Endothelial cell of umbilical vein (primary cell): ENCODE measurements around the gene WFIKKN2. TPM values are rescaled to one million over a fixed set of nuclear protein-coding genes. Genes with fewer than 3 reads are reported as not detected.

Source experiments
- BruUV-seq: library from RNA; stranded (reverse); fragments of 400-500 nt; replicated peaks from 2 replicates; lab custom pipeline; 2021; lab: Mats Ljungman, UMichigan
- CTCF ChIA-PET: fragments of 300-600, 350-600 bp; sonication (Branson Sonifier 250); formaldehyde crosslinking; loops from one replicate; lab custom pipeline; 2021; ENCODE audit warnings: antibody characterized with exemption, inconsistent platforms; lab: Charles Lee
- POLR2A ChIA-PET: fragments of 300-600, 350-600 bp; sonication (Branson Sonifier 250); formaldehyde crosslinking; loops from one replicate; lab custom pipeline; 2021; ENCODE audit warnings: antibody characterized with exemption, inconsistent platforms; lab: Charles Lee
- DNase-seq: peaks from one replicate; pipeline ENCODE4 v3.0.0-alpha.2; 2011; ENCODE audit warnings: low read depth, low spot score
- FAIRE-seq: peaks from 2 replicates; lab custom pipeline; 2011; peaks lifted over from hg19 to GRCh38; lab: Jason Lieb, UNC
- H2AFZ ChIP-seq: 2 replicates; pipeline ENCODE4 v1.6.0; 2012; ENCODE audit warnings: low read depth, low read length, control low read depth, inconsistent platforms
- H3K27ac ChIP-seq: 2 replicates; pipeline ENCODE4 v1.5.1; 2011; ENCODE audit warnings: low read depth, mild to moderate bottlenecking, control low read depth, low read length, moderate library complexity; ENCODE audit not compliant: insufficient read depth
- H3K27me3 ChIP-seq, 2 experiments: 2 replicates each; pipeline versions ENCODE4 v1.6.0 to v1.6.1; 2011; ENCODE audit warnings: low read length in 2 of 2, mixed read lengths in 1 of 2; ENCODE audit not compliant: control insufficient read depth in 2 of 2, insufficient read depth in 2 of 2
- H3K36me3 ChIP-seq, 2 experiments: 2 replicates in 1 of 2; 3 replicates in 1 of 2; pipeline ENCODE4 v1.5.1; 2011; ENCODE audit warnings: low read length in 2 of 2, mild to moderate bottlenecking in 1 of 2, moderate library complexity in 1 of 2; ENCODE audit not compliant: control insufficient read depth in 2 of 2, insufficient read depth in 2 of 2; ENCODE audit errors: extremely low read depth in 1 of 2
- H3K4me1 ChIP-seq: 3 replicates; pipeline ENCODE4 v1.5.1; 2011; ENCODE audit warnings: mild to moderate bottlenecking, low read length; ENCODE audit not compliant: control insufficient read depth, insufficient read depth; ENCODE audit errors: extremely low read depth
- H3K4me2 ChIP-seq: 2 replicates; pipeline ENCODE4 v1.6.1; 2011; ENCODE audit warnings: low read length, control low read depth, mixed read lengths; ENCODE audit not compliant: insufficient read depth
- H3K4me3 ChIP-seq, 3 experiments: fragments of 200-600 bp in 1 of 3; sonication (generic), shearing (Covaris generic) in 1 of 3; replicated peaks in 1 of 3; 2 replicates each; pipeline ENCODE4 v1.5.1; 2011 to 2016; ENCODE audit warnings: control low read depth in 3 of 3, low read length in 3 of 3, mild to moderate bottlenecking in 2 of 3, inconsistent platforms in 1 of 3, low read depth in 1 of 3, moderate library complexity in 1 of 3; ENCODE audit not compliant: insufficient read depth in 1 of 3
- H3K79me2 ChIP-seq: 2 replicates; pipeline ENCODE4 v1.6.0; 2012; ENCODE audit warnings: low read length, inconsistent platforms; ENCODE audit not compliant: control insufficient read depth, insufficient read depth
- H3K9ac ChIP-seq: replicated peaks from 2 replicates; pipeline ENCODE3; 2011; ENCODE audit warnings: low read length, control low read depth; ENCODE audit not compliant: insufficient read depth; ENCODE audit errors: extremely low read depth
- H3K9me1 ChIP-seq: replicated peaks from 3 replicates; pipeline ENCODE4 v1.6.0; 2011; ENCODE audit warnings: mild to moderate bottlenecking, low read length; ENCODE audit not compliant: control insufficient read depth, insufficient read depth; ENCODE audit errors: extremely low read depth
- H3K9me3 ChIP-seq: replicated peaks from 2 replicates; pipeline ENCODE4 v1.5.1; 2012; ENCODE audit warnings: low read length, inconsistent platforms; ENCODE audit not compliant: control insufficient read depth, insufficient read depth
- H4K20me1 ChIP-seq: replicated peaks from 2 replicates; pipeline ENCODE3; 2011; ENCODE audit warnings: mild to moderate bottlenecking, low read length; ENCODE audit not compliant: control insufficient read depth, insufficient read depth; ENCODE audit errors: extremely low read depth
- CTCF ChIP-seq, 2 donors: IDR thresholded peaks; 1 replicate in 1 of 2; 2 replicates in 1 of 2; pipeline ENCODE4 v1.5.1; 2011; ENCODE audit warnings: low read length in 2 of 2, mild to moderate bottlenecking in 2 of 2, moderate library complexity in 2 of 2, control low read depth in 1 of 2, inconsistent platforms in 1 of 2, low read depth in 1 of 2; ENCODE audit not compliant: insufficient read depth in 1 of 2; ENCODE audit errors: extremely low read depth in 1 of 2
- EZH2 ChIP-seq: IDR thresholded peaks from 2 replicates; pipeline ENCODE4 v1.6.1; 2012; ENCODE audit warnings: borderline replicate concordance, low read depth, mild to moderate bottlenecking, moderate library complexity, low read length, inconsistent platforms; ENCODE audit not compliant: severe bottlenecking
- FOS ChIP-seq: IDR thresholded peaks from 2 replicates; pipeline ENCODE4 v1.6.1; 2011; ENCODE audit warnings: mild to moderate bottlenecking, low read length, moderate library complexity, borderline replicate concordance; ENCODE audit not compliant: insufficient read depth
- GATA2 ChIP-seq: IDR thresholded peaks from 2 replicates; pipeline ENCODE4 v1.7.0; 2011; ENCODE audit warnings: low read depth, mild to moderate bottlenecking, moderate library complexity, mixed read lengths, low read length; ENCODE audit not compliant: insufficient read length, insufficient read depth
- JUN ChIP-seq: IDR thresholded peaks from 2 replicates; pipeline ENCODE4 v1.6.1; 2011; ENCODE audit warnings: borderline replicate concordance, low read depth; ENCODE audit not compliant: insufficient read length, insufficient read depth
- MAX ChIP-seq: IDR thresholded peaks from 2 replicates; pipeline ENCODE4 v1.6.1; 2011; ENCODE audit not compliant: insufficient read depth, insufficient read length
- MYC ChIP-seq: IDR thresholded peaks from one replicate; pipeline ENCODE4 v1.6.1; 2011; ENCODE audit warnings: mild to moderate bottlenecking, low read depth, low read length
- POLR2A ChIP-seq: IDR thresholded peaks from 2 replicates; pipeline ENCODE4 v1.6.1; 2012; ENCODE audit warnings: low read depth, mild to moderate bottlenecking, control low read depth, low read length
- POLR2AphosphoS5 ChIP-seq: IDR thresholded peaks from 2 replicates; pipeline ENCODE4 v1.6.1; 2012; ENCODE audit warnings: low read depth, mild to moderate bottlenecking, control low read depth, low read length, moderate library complexity; ENCODE audit not compliant: insufficient read depth
- dilution Hi-C: fragments of 300-500 bp; cut with MboI; formaldehyde crosslinking; loops from one replicate; pipeline ENCODE4 v1.15.0; 2019; ENCODE audit warnings: low sequenced_read_pairs; ENCODE audit not compliant: extremely low pct_ligation_motif_present
- intact Hi-C: fragments of 100-400 bp; cut with micrococcal nuclease; formaldehyde crosslinking; loops from one replicate; pipeline ENCODE4 v1.10.0; 2022
- polyA plus RNA-seq, 4 experiments: library from polyadenylated mRNA; depleted of rRNA in 3 of 4; stranded (reverse) in 3 of 4; unstranded in 1 of 4; fragments of >200 nt; gene quantifications; 2 replicates each; pipeline versions ENCODE4 v1.2.1 to v1.2.3, GENCODE V29; 2011 to 2012; ENCODE audit warnings: missing spikeins in 1 of 4
- total RNA-seq: library from RNA; stranded (reverse); gene quantifications from 2 replicates; pipeline ENCODE4 v1.2.3, GENCODE V29; 2021

The WFIKKN2 gene
- total and polyA plus RNA-seq, 2 donors (not counting 3 experiments of a cell fraction or from before 2014, with no cell fraction given): 0.03 TPM; not detected in 1

- no peak overlapping the region for H3K4me3 ChIP-seq
- H4K20me1 ChIP-seq: no peaks in the 10 kb centered on the region
- DNase-seq: no peak
- no peak overlapping the region for H3K4me2 ChIP-seq
- no peaks in the 10 kb centered on the region for H3K4me1 ChIP-seq
- BruUV-seq: no TSS peak
- intact Hi-C loops (no loop called here), dilution Hi-C loops (no loop called here)
- H3K27ac ChIP-seq: no peak overlapping the region
- no peaks in the 10 kb centered on the region for H3K79me2 ChIP-seq
- CTCF ChIA-PET: interaction anchor here (0.8 to 2.3 kb wide), 2 partner anchors 10 to 42 kb away, joined by 3 to 12 read pairs; no protein-coding TSS in a partner anchor
- no peaks in the 10 kb centered on the region for H3K9me1 ChIP-seq
- H3K27me3 ChIP-seq: peaks cover 5 to 6% of the 10 kb centered on the region in 2 experiments
- POLR2A ChIA-PET: no interaction called here
- no peak overlapping the region for H3K9ac ChIP-seq
- no peak overlapping the region for H2AFZ ChIP-seq
- no peak for FAIRE-seq
- H3K9me3 ChIP-seq: no peaks in the 10 kb centered on the region
- no peaks in the 10 kb centered on the region for H3K36me3 ChIP-seq
- TF ChIP-seq GATA2 (no peak), MYC (no peak)
Measured at GRCh38 chr17:50825188-50825587, 10.2 kb upstream of the WFIKKN2 start.

DNA sequence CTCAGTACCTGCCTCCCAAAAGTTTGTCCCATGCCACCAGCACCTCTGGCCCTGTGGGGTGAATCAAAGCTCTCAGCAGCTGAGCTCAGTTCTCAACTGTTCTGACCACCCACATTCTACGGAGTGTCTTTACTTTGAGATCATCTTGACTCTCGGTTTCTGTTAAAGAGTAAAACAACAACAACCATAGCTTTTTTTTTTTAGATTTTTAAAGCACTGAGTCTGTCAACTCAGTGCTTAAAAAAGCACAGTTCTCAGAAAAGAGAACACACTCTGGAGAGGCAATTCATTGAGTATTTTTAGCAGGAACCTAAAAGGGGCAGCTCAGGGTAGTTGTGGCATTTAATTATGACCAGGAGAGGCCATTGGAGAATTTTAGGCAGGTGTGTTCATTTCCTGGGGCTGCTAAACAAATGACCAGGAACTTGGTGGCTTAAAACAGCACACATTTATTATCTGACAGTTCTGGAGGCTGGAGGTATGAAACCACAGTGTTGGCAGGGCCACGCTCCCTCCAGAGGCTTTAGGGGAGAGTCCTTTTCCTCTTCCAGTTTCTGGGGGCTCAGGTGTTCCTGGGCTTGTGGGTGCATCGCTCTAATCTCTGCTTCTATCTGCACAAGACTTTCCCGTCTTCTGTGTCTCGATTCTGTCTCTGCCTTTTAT is 6.7 kb upstream of the WFIKKN2 start:
- no peaks in the 10 kb centered on the region for H3K9me3 ChIP-seq
- H3K9me1 ChIP-seq: no peaks in the 10 kb centered on the region
- no peak for TF ChIP-seq GATA2
- TF ChIP-seq CTCF (IDR thresholded peaks at IDR 0.05; ENCODE audit: extremely low read depth in 1 of 2, insufficient read depth in 1 of 2, low read depth in 1 of 2, low read length in 2 of 2): no peak
- TF ChIP-seq JUN: no peak
- TF ChIP-seq POLR2AphosphoS5: no peak
- TF ChIP-seq FOS: no peak
- TF ChIP-seq MAX: no peak
- no peak for TF ChIP-seq EZH2
- TF ChIP-seq POLR2A: no peak
- no peak for TF ChIP-seq MYC
- POLR2A ChIA-PET: no interaction called here
- dilution Hi-C loops (no loop called here), intact Hi-C loops (no loop called here)
- H3K27ac ChIP-seq: no peak overlapping the region
- BruUV-seq: no TSS peak
- no peaks in the 10 kb centered on the region for H3K36me3 ChIP-seq
- no peaks in the 10 kb centered on the region for H3K4me1 ChIP-seq
- CTCF ChIA-PET: interaction anchor here (0.8 to 3.2 kb wide), 8 partner anchors 8 to 46 kb away, joined by 3 to 15 read pairs (median 6); no protein-coding TSS in a partner anchor
- no peak overlapping the region for H3K4me2 ChIP-seq
- no peak for FAIRE-seq
- no peak overlapping the region for H2AFZ ChIP-seq
- no peaks in the 10 kb centered on the region for H3K79me2 ChIP-seq
- no peak overlapping the region for H3K9ac ChIP-seq
- H3K27me3 ChIP-seq: peaks cover 2 to 3% of the 10 kb centered on the region in 2 experiments
- H3K4me3 ChIP-seq: no peak overlapping the region
- no peaks in the 10 kb centered on the region for H4K20me1 ChIP-seq
- DNase-seq: no peak
